GM19238 (cell line): ENCODE measurements around the gene SUPT6H.
"Not testable (repeated sequence)": the region's sequence is repeated elsewhere in the genome, so short reads cannot be mapped to it uniquely, and the experiment has no call there.

Source experiments
- DNase-seq: peaks from one replicate; pipeline ENCODE4 v3.0.0; 2011; ENCODE audit warnings: low spot score; ENCODE audit not compliant: insufficient read length

The SUPT6H gene

GRCh38 chr17:28735242-28735722 is 73.3 kb downstream of the SUPT6H start:
- DNase-seq: no peak

- not testable (repeated sequence) for DNase-seq
These were observed 74.1 kb downstream of the SUPT6H start for GRCh38 chr17:28735913-28736769.

- DNase-seq: no peak
These were observed 75.3 kb downstream of the SUPT6H start for GRCh38 chr17:28737316-28737715.

GRCh38 chr17:28737770-28738679 is 76.0 kb downstream of the SUPT6H start:
- peak; percentile 78 for DNase-seq

- no peak for DNase-seq
These were observed 76.8 kb downstream of the SUPT6H start for GRCh38 chr17:28738680-28739384.

- no peak for DNase-seq
These were observed 78.7 kb downstream of the SUPT6H start for GRCh38 chr17:28740406-28741357.

GRCh38 chr17:28741358-28742349 is 79.6 kb downstream of the SUPT6H start:
- DNase-seq: no peak

- DNase-seq: peak; percentile 63
These were observed 81.5 kb downstream of the SUPT6H start, which contains the start of gene TRAF4 for GRCh38 chr17:28743243-28744103. TRAF4 (plus strand) TSS chr17:28744011; CDS start chr17:28744113, 102 bp downstream.

GRCh38 chr17:28744104-28744971 is 82.3 kb downstream of the SUPT6H start:
- no peak for DNase-seq

- no peak for DNase-seq
These were observed 83.2 kb downstream of the SUPT6H start for GRCh38 chr17:28744972-28745785.

- no peak for DNase-seq
These were observed 83.9 kb downstream of the SUPT6H start for GRCh38 chr17:28745786-28746411.

- DNase-seq: no peak
These were observed 84.6 kb downstream of the SUPT6H start for GRCh38 chr17:28746611-28747050.

GRCh38 chr17:28747051-28747691 is 85.2 kb downstream of the SUPT6H start:
- no peak for DNase-seq

- no peak for DNase-seq
These were observed 86.1 kb downstream of the SUPT6H start for GRCh38 chr17:28747801-28748750.
